Retina (tissue), 1 donor: ENCODE results near the gene WWOX.

Experiments
- DNase-seq: peaks from one replicate; pipeline ENCODE4 v3.0.0-alpha.2; 2016

The WWOX gene

DNA sequence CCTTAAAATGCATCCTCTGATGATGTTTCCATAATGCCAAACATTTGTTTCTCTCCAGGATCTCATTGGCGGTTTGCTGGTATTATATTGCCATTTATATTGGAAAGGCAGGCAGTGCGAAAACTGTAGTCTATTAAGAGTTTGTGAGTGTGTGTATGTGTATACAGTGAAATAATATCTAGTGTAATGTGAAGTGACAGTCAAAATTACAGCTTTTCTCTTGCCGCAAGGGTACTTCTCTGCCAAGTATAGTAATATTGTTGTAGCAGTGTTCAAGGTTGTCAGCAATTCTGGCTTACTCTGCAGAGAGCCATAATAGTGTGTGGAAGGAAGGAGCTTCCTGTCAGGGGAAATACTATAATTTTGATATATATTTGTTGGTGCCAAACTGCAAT is 178.6 kb downstream of the WWOX start:
- DNase-seq: no peak

DNA sequence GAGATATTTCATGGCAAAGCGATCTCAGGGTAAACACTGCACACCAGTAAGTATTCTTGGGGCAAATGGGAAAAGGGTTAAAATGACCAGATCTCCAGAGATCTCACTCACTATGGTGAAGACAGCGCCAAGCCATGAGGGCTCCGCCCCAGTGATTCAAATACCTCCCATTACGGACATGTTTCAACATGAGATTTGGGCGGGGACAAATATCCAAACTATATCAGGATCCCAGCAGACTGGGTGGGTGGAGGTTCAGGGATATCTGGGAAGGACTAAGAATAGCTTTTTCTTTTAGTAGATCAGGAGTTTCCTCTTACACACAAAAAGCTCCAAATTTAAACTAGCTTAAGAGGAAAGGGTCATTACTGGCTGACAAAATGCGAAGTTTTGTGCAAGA is 181.7 kb downstream of the WWOX start:
- DNase-seq: no peak

DNA sequence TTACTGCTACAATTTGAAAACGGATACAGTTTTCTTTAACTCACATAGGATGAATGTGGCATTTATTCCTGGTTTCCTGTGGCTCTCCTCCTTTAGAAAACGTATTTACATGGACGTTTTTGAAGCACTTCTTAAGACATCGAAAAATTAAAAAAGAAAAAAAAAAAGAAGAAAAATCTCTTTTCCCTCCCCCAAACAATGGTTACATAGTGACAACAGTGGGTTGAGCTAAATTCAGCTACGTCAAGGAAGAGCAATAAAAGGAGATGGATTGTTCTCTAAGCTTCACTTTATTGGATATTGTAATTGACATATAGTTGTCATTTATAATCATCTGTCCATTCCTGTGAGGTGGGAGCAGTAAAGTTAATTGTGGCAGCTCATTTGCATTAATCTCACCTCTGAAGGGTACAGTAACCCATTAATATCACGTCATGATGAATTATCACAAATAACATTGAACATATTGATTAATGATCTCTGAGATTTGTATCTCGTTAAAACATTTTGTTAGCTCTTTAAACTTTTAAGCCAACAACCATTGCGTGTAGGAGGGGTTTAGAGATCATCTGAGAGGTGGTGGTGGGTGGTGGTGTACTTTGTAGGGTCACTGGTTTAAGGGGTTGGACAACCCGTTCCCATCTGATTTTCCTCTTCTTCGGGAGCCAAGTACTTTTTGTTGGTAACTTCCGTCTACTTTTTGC is 184.2 kb downstream of the WWOX start:
- no peak for DNase-seq

DNA sequence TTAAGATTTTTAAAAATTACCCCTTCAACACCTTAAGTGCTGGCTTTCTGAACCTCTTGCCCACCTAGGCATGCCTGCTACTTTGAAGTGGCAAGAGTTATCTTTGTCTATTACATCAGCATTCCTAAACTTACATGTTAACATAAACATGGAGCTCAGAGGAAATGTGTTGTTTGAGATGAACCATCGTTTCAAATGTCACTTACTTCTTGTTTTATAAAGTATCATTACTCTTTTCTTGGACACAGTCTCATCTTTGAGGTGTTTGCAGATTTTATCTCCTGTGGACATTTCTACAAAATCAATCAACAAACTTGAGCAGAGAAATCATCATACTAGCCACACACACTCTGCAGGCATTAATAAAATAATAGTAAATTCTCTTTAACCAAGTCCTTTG is 184.9 kb downstream of the WWOX start:
- DNase-seq: no peak

- DNase-seq: no peak
Measured at GRCh38 chr16:78284957-78285434, 185.5 kb downstream of the WWOX start.

- no peak for DNase-seq
Measured at GRCh38 chr16:78285437-78285922, 186.0 kb downstream of the WWOX start.

DNA sequence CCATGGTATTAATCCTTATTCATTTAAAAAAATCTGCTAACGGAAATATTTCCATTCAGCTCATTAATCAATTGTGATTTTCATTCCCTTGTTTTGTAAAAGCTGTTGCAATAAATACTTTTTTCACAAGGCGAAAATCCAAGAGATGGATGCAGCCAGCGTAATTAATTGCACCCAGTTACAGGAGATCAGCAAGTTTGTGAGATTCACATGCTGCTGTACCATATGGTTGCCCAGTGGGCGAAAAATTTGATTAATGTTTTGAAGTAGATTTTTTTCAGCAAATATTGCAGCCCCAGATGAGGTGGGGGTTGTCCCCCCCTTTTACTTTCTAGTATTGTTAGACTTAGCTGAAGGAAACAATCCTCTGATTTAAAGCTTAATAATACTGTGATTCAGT is 186.6 kb downstream of the WWOX start:
- DNase-seq: peak; percentile 39

DNA sequence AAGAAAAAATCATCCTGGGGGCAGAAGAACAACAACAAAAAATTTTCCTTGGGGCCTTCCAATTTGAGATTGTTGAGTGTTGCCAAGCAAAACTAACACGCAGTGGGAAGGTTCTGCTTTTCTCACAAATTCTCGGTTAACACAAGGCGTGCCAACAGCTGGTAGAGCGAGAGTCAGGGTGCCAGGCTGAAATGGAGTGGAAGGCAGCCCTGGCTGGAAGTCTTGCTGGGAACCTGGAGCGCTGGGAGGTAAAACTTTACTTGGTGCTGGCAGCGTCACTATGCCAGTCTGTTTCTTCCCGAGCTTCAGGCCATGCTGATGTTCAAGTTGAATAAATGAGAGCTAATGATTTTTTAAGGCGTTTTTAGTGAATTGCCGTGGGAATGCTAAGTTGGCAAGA is 189.4 kb downstream of the WWOX start:
- DNase-seq: no peak

DNA sequence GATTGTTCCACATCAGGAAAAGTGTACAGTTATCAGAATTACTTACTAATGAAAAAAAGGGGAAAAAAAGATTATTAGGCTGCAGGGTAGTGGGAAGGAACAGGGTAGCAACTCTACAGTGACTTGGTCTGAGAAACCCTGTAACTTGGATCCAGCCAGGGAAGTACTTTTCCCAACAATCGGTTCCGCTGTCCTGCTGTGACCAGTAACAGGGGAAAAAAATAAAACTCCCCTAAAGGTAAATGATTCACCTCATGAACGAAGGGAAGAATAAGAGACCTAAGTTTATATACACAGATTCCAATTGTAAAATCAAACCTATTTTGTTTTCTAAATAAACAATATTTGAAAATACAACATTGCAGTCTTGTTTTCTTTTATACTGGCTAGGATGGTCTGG is 189.9 kb downstream of the WWOX start:
- DNase-seq: no peak

DNA sequence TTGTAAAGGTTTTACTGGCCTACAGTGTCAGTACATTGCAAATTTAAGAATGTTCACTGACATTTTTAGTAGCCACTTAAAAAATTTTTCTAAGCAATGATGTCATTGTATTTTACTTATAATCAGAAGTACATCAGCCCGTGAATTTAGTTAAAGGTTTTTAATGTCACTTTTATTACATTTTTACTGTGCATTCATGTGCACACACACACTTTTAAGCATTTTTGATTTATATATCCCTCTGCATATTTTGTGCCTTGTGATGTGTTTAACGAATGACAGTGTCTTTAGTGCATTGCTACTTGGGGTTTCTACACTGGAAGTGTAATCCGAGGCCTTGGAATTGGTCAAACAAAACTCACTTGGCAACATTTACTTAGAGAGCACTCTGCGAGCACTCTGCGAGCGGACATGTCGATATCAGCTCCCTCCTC is 190.4 kb downstream of the WWOX start:
- no peak for DNase-seq

DNA sequence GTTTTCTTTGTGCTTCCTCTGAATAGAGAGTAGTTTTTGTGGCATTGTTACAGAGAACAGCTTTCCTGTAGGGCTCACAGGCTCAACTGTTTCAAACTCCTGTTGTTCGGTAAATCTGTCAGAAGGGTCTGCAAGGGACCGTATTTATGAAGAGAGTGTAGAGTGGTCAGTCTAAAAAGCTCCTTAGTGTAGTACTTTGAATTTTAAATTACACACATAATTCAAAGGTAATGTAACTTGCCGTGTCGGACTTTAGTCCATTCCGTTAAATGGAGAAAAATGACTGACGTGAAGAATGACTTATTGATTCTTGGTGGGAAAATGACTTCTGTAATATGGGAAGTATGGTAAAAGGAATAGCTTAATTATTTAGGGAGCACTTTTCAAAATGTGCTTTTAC is 190.9 kb downstream of the WWOX start:
- DNase-seq: no peak

DNA sequence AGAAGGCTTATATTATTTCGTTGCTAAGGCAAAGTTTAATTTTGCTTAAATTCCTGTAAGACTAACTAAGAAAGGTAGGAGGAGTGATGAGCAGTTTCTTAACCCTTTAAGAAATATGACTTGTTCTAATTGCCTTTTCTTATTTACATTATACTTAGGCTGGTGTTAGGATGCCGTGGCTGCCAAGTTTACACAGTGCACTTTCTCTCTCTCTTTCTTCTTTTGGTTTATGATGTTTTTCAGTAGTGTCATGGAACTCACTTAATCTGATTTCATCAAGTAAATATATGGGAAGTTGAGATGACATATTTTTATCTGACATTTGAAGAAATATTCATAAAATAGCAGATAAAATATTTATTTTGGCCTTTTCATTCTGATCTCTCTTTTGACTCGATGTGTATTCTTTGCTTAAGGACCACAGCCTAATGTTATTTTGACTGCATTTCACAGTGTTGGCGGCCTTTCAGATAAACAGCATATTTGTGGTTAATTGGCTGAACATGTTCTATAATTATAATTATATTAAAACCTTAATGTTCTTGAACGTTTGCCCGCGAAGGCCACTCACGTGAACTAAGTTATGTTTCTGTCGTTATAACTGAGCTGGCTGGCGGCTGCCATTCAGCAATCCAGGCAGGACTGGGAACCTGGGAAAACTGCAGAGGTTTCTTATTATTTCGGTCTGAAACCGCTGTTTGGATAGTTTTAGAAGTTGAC is 191.6 kb downstream of the WWOX start:
- no peak for DNase-seq

DNA sequence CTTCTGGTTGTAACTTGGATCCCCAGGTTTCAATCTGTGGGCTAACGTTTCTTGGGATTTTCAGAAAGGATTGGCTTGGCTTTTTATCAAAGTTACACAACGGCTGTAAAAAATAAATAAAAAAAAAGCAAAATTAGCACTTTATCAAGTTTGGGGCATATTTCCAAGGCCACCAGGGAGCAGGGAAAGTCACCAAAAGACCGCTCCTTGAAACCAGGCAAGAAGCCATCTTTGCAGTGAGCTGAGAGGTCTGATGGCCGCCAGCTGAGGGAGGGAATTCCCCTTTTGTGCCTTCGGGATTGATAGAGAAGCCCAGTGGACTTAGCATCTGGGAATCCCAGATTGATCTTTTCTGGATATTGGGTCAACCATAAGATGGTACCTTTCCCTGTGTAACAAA is 192.2 kb downstream of the WWOX start:
- DNase-seq: no peak

GRCh38 chr16:78292086-78292843 is 192.8 kb downstream of the WWOX start:
- no peak for DNase-seq

DNA sequence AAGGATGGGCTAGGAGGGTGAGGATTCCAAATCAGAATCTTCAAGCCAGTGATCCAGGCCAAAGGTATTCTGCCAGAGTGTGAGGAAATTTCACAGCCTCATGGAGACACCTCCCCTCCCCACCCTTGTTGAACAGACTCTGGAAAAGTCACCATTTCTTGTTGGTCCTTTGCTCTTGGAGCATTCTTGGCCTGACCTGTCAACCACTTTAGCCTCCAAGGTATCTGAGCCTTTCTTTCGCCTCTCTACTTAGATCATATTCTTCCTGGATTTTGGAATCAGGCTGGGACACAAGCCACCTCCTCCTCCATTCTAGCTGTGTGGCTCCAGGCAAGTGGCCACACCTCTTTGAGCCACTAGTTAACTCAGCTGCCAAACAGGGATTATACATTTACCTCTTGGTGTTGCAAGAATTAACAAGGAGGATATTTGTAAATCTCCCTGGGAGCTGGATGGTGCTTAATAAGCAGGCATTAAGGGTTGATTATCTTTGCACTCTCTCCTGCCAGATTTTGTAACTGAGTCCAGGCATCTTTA is 193.5 kb downstream of the WWOX start:
- DNase-seq: no peak

DNA sequence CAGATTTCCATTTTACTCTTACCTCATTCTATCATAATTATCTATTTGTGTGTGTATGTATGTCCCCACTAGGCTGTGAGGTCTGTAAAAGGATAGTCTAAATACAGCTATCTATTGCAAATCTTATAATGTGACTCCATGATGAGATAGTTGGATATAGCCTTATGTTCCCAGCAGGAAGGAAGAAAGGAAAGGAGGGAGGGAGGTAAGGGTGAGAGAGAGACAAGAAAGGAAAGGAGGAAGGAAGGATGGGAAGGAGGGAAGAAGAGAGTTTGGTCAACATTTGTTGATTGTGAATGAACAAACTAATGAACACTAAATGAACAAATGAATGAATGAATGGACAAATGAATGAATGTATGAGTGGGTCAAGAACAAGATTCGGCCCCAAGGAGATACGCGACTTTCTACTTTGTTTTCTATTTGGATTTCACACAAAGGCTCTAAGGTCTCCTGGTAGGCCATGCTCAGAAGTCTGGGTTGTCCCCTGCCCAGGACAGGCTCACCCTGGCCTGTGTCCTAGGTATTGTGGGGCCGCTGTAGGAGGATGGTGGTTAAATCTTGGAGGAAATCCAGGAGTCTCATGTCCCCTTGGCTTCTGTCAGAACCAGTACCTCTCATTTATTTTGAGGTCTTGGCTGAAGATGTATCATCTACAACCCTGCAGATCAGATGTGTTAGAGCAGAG is 195.2 kb downstream of the WWOX start:
- no peak for DNase-seq

DNA sequence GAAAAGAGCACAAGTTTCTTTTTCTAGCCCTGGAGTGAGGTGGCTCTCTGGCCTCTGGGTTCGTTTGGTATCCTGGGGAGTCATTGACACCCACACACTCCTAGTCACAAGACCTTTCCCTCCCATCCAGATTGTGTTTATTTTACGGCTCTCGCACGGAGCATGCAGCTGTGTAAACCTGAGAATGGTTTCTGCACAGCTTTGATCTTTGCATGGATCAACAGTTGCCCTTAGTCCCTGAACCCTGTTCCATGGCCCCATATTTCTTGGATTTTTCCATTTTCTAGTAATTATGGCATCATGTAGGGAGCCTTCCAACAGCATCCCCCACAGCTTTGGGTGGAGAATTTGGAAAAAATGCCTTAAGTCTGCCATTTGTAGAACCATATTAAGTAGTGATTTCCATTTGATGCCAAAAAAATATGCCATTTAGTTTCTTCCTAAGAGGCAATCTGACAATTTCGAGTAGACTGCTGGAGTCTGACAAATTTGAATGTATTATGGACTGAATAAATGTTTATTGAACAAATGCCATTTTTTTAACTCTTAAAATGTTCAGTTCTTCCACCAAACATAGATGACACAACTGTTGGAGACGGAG is 197.7 kb downstream of the WWOX start:
- no peak for DNase-seq

GRCh38 chr16:78298986-78299385 is 199.5 kb downstream of the WWOX start:
- DNase-seq: no peak

- no peak for DNase-seq
Measured at GRCh38 chr16:78300469-78300868, 201.0 kb downstream of the WWOX start.

DNA sequence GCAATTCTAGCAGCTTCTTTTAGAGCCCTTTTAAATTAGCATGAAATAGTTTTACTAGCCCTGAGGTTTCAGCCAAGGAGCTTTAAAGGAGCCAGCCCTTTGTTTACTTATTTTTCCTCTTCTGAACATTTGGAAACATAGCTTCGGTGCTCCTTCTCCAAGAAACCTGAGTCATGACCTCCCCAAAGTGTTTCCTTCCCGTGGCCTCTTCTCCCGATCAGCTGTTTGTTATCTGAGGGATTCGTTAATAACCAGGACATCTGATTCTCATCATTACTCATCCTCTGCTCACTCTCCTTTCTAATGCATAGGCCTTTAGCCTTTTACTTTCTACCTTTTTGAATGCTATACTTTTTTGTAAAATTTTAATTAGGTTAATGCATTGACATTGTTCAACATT is 204.5 kb downstream of the WWOX start:
- DNase-seq: no peak

DNA sequence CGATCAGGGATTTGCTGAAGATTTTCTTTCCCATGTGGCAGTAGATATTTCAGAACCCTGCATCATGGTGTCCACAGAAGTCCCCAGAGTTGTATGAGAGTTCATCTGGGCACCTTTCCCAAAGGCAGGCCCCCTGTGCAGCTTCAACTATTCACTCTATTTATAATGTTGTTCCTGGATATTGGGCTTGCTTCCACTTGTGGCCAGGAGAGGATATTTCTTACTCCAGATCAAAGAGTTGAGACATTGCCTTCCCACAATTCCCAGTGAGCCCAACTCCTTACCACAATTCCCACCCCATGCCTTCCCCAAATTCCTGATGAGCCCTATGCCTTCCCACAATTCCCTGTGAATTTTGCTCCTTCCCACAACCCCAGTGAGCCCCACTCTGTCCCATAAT is 206.9 kb downstream of the WWOX start:
- no peak for DNase-seq

DNA sequence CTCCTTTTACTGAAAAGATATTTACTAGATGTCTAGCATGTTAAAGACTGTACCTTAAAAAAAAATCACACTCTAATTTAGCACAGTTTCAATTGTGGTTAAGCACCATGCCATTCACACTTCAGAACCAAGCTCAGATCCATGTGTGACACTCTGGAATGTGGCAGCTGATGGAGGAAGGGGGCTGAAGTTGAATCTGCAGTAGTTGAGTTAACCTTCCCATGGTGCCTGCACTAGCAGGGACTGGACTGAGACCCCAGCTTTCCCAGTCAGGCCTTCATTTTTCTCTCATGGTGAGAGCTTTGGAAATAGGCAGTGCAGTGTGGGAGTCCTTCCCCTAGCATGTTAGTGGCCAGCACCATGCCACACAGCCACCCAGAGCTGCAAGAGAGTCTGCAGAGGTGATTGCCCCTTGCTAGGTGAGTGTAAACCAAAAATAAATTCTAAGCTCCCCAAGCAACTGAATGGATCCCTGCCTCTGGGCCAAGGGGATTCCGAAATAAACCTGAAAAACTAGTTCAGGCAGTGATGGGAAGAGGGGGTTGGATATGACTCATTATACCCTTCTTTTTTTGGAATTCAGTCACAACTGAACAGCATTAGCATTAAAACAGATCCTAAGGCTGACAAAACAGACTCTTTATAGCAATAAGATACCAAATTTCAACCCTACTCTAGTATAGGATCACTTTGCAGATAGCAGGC is 208.5 kb downstream of the WWOX start:
- no peak for DNase-seq
